GM21576 (cell line): ENCODE measurements around the gene EN2.

ENCODE experiments used
- ATAC-seq: cut with Tn5 transposase; IDR thresholded peaks from one replicate; pipeline ENCODE4 v1.9.1; 2021; ENCODE audit warnings: mild to moderate bottlenecking, moderate library complexity; ENCODE audit not compliant: unreplicated experiment

The EN2 gene

DNA sequence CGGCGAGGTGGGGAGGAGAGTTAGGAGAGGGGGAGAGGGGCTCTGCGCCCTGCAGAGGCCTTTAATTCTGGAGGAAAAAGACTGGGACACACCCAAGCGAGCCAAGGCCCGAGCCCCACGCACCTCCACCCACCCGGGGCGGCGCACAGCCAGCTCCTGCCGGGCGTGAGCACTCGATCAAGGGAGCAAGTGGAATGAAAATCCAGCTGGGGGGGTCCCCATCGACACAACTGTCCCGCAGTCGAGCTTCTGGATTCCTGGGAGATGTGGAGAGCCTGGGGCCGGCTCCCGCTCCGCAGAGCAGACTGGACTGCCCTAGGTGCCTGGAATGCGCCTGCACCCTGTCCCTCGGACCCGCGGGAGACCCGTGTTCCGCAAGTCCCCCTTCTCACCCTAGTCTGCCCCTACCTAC lies 7.4 kb upstream of the EN2 start:
- no peak for ATAC-seq

GRCh38 chr7:155450970-155451801 lies 6.7 kb upstream of the EN2 start:
- ATAC-seq = no peak

DNA sequence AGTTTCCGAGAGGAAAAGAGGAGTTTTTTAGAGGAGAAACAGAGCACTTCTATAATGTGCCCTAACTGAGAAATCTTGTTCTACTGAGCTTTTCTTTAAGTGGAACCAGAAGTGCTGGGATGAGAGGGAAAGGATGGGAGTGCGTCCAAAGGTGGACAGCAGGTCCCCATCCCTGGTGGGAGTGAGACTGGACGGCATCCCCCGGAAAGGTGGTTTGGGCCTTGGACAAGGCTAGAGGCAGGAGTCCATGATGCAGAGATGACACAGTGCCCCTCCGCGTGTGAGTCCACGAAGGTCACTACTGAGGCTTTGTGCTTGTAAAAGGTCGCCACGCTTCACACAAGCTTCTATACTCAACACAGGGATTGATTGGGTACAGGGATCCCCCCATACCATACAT lies 6.1 kb upstream of the EN2 start:
- no peak for ATAC-seq

- ATAC-seq = no peak
These were observed 5.2 kb upstream of the EN2 start for GRCh38 chr7:155452505-155453295.

GRCh38 chr7:155453296-155454182 lies 4.4 kb upstream of the EN2 start:
- ATAC-seq = no peak

GRCh38 chr7:155454183-155455112 lies 3.5 kb upstream of the EN2 start:
- no peak for ATAC-seq

DNA sequence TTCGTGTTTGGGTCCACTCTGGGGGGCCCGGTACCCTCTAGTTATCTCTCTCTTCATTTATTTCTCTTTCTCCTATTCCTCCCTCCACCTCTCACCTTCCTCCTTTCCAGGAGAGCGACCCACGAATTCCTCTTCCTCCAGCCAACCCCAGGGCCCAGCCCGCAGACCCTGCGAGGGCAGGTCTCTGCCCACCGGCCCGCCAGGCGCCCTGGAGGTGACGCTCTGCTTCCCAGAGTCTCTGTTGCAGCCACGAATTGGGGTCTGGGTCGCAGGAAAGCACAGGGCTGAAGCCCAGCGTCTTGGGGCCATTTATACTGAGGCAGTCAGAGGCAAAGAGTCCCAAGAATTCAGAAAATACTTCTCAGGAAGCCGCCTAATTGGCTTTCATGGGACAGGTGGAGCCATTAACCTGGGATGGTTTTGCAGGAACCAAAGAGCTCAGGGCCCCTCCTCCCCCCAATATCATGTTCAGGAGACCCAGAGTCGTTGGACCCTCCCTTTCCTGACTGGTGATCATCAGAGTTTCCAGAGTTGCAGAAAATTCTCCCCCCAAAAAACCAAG lies 2.7 kb upstream of the EN2 start:
- no peak for ATAC-seq

GRCh38 chr7:155455776-155456737 lies 1.9 kb upstream of the EN2 start:
- no peak for ATAC-seq

- ATAC-seq = no peak
These were observed 988 bp upstream of the EN2 start for GRCh38 chr7:155456738-155457543.

DNA sequence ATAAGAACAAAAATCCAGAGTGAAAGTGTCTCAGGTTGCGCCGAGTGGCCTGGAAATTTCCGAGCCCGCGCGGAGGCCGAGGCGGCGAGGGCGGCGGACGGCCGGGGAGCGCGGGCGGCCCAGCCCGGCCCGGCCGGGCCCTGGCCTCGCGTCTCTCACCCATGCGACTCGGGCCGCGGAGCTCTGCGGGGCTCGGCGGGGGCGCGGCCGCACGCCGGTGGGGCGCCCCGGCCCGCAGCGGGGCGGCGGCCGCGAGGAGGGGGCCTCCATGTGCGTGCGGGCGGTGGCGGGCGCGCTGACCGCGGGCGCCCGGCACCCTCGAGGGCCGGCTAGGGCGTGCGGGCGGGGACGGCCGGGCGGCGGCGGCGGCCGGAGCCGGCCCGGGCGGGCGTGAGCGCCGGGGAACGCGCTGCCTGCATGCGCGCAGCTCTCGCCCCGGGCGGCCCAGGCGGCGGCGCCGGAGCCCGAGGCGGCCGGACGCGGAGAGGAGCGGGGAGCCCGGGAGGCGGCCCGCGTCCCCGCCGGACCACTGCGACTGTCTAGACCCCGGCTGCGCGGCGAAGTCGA lies 302 bp upstream of the EN2 start:
- ATAC-seq = no peak

- no peak for ATAC-seq
These were observed 1.2 kb downstream of the EN2 start for GRCh38 chr7:155458878-155459699.

GRCh38 chr7:155459700-155460461 lies 2.0 kb downstream of the EN2 start:
- ATAC-seq = no peak

GRCh38 chr7:155460926-155461613 lies 3.1 kb downstream of the EN2 start:
- ATAC-seq = no peak

- ATAC-seq = no peak
These were observed 3.7 kb downstream of the EN2 start for GRCh38 chr7:155461631-155462030.

DNA sequence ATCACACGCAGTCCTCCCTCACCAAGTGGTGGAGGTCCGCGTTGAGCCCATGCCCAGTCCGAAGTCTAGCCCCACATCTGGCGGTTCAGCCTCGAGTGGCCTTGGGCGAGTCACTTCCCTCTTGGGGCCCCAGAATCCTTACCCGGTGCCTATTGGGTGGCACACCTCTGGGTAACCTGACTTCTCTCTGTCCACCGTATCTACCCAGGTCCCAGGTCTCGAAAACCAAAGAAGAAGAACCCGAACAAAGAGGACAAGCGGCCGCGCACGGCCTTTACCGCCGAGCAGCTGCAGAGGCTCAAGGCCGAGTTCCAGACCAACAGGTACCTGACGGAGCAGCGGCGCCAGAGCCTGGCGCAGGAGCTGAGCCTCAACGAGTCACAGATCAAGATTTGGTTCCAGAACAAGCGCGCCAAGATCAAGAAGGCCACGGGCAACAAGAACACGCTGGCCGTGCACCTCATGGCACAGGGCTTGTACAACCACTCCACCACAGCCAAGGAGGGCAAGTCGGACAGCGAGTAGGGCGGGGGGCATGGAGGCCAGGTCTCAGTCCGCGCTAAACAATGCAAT lies 4.3 kb downstream of the EN2 start:
- ATAC-seq = no peak
